Caki2 (cell line): Measurements from ENCODE around the gene PDE4DIP. TPM values are rescaled to one million over a fixed set of nuclear protein-coding genes. Genes with fewer than 3 reads are reported as not detected.
"Not testable (repeated sequence)": the region's sequence is repeated elsewhere in the genome, so short reads cannot be mapped to it uniquely, and the experiment has no call there.

Experiments used
- DNase-seq: peaks from one replicate; pipeline ENCODE4 v3.0.0-alpha.2; 2015; ENCODE audit warnings: low read depth
- in situ Hi-C: cut with HindIII; loops from 2 replicates; pipeline ENCODE4 v1.10.0; 2016; ENCODE audit warnings: low sequenced_read_pairs, low pct_unique_long_range_greater_than_20kb, mixed read lengths
- total RNA-seq: library from RNA; depleted of rRNA; stranded (reverse); fragments of >200 nt; shearing (Covaris generic); gene quantifications from 2 replicates; pipeline ENCODE4 v1.2.3, GENCODE V29; 2014; ENCODE audit warnings: low replicate concordance

Gene PDE4DIP
- total RNA-seq, 1 experiment from 2014 or later = 27.0 TPM

DNA sequence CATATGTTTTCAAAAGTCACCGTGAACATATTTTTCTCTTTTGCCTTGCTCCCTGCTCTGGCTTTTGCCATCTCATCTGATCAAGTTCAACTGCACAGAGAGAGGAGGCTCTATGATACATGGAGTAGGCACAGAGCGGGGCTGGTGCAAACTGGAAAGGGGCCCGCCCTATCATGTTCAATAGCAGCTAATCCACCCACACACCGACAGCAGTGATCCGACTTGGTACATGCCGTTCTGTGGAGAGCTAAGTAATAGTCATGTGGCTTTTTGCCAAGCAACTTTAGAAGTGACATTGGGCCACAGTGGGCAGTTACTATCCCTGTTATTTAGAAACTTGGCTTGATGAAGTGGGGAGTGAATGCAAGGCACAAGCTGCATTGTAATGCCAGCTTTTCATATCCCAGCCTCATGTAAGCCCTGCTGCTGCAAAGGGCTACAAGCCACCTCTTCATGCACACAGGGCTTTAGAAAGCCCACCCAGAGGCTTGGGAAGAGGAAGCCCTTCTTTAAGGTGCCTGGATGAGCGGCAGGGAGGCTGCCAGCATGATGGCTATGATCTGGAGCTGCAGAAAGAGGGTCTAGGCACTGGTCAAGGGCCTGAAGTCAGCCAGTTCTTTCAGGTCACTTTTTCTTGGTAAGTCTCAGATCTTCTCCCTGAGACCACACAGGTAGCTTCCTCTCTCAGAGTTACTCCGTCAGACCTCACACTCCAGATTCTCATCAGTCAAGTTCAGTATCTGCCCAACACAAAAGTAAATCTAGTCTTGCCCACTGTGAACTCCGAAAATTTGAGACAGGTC lies 57.1 kb downstream of the PDE4DIP start:
- in situ Hi-C loops, DNase-seq: not testable (repeated sequence)

DNA sequence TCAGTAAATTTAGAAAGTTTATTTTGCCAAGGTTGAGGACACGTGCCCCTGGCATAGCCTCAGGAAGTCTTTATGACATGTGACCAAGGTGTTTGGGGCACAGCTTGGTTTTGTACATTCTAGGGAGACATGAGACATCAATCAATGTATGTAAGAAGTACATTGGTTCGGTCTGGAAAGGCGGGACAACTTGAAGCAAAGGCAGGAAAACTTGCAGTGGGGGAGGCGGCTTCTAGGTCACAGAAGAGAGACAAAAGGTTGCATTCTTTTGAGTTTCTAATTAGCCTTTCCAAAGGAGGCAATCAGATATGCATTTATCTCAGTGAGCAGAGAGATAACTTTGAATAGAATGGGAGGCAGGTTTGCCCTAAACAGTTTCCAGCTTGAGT lies 57.7 kb downstream of the PDE4DIP start:
- DNase-seq, in situ Hi-C loops: not testable (repeated sequence)

DNA sequence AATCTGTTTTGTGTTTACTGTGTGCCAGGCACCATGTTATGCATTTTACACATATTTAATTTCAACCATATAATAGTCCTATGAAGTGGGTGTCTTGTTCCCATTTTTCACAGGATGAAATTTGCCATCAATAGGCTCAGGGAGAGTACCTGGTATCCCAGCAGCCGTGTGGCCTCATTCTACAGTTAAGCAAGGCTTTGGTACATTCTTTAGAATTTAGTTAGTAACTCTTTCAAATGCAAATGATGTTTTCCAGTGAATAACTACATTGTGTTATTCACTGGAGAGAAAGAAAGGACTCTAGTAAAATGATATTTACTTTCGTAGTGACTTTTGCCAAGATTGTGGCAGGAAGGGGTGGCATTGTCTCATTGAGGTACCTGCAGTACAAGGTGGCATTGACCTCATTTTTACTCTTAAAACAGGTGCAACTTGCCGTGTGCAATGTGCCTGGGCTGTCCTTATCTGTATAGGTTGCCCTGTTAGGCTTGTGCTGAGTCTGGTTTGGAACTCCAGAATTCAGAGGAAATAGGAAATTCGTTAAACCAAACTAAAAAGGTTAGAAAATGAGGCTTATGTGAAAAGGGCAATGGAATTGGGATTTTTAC lies 65.1 kb downstream of the PDE4DIP start:
- in situ Hi-C loops, DNase-seq: not testable (repeated sequence)

DNA sequence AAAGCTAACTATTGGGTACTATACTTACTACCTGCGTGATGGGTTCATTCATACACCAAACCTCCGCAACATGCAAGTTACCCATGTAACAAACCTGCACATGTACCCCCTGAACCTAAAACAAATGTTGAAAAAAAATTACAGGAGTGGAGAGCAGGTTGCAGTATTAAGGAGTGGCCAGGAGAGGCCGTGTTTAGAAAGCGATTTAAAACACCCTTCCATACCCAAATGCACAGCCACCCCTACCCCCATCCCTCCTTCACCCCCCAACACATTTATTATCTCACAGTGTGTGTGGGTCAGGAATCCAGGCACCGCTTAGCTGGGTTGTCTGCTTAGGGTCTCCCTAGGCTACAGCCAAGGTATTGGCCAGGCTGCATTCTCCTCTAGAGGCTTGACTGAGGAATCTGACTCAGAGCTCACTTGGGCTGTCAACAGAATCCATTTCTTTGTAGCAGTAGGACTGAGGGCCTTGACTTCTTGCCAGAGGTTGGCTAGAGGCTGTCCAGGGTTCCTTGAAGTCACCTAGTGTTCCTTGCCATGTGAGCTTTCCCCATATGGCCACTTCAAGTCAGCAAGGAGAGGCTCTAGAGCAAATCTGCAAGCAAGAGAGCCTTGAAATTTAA lies 67.2 kb downstream of the PDE4DIP start:
- DNase-seq, in situ Hi-C loops: not testable (repeated sequence)

DNA sequence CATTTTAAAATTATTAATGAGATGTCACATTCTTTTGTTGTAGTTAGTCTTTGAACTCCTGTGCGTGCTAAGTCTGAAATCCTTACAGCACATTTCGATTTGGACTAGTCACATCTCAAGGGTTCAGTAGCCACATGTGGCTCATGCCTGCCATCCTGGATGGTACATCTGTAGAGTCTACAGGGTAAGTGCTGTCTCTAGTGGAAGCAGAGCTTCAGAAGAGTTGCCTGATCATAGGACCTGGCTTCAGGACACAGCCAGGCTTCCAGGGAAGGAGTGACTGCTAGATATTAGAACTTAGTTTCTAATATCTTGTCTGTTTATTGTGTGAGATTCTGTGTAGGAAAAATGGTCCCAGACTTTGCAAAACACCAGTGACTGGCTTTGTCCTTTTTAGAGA lies 72.0 kb downstream of the PDE4DIP start:
- in situ Hi-C loops, DNase-seq: not testable (repeated sequence)

GRCh38 chr1:148916695-148917348 lies 72.6 kb downstream of the PDE4DIP start:
- in situ Hi-C loops, DNase-seq: not testable (repeated sequence)

DNA sequence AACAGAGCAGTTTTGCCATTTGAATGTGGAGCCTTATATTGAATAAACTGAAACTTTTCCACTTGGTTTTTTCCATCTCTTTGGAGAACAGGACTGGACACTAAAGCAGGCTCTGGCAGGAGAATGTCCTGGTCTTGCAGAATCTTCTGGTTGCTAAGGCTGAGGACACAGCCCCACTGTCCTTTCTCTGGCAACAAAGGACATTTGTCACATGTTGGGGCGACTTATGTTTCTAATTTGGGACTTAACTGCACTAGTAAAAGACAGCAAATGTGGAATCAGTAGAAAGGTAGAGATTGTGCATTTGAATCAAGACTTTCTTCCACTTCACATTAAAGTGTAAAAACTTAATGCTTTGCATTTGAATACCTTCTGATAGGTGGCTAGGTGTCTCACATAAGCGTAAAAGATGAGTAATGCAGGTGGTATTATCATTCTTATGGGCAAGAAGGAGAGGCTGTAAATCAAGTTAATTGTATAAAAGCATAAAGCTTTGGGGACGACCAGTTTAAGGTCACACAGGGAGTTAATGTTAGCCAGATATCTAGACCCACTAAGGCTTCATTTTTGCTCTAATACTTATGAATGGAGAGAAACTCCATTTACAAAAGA lies 74.7 kb downstream of the PDE4DIP start:
- DNase-seq, in situ Hi-C loops: not testable (repeated sequence)

DNA sequence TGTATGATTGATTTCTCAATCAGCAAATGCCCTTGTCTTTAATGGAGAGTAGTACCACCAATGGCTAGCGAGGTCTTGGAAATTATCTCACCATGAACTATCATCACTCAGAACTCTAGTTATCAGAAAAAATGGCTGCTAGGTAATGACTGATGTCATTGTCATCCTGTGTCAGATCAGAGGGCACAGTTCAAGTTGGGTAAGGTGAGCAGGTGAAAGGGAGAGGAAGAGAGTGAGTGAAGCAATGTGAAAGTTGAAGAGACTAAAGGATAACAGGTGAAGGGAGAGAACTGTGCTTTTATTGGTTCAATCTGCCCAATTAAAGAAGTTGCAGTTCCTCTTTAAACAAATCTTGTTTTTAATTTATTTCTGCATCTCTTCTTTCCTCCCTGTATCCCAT lies 76.8 kb downstream of the PDE4DIP start:
- DNase-seq, in situ Hi-C loops: not testable (repeated sequence)

DNA sequence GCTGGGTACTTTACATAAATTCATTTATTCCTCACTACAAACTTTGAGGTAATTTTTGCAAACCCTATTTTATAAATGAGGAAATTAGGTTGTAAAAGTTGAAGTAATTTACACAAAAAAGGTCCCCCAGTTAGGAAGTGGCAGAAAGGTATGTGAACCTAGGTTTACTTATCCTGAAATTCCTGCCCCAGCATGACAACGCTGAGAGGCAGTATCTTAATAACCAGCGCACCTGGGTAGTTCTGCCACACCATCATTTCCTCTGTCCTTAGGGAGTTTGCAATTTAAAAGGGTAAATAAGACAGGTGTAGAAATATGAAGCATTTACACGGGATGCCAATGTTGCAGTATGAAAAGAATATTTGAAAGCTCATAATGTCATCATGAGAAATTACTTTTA lies 79.6 kb downstream of the PDE4DIP start:
- DNase-seq, in situ Hi-C loops: not testable (repeated sequence)

- in situ Hi-C loops, DNase-seq: not testable (repeated sequence)
These were observed 83.4 kb downstream of the PDE4DIP start for GRCh38 chr1:148927645-148928044.

DNA sequence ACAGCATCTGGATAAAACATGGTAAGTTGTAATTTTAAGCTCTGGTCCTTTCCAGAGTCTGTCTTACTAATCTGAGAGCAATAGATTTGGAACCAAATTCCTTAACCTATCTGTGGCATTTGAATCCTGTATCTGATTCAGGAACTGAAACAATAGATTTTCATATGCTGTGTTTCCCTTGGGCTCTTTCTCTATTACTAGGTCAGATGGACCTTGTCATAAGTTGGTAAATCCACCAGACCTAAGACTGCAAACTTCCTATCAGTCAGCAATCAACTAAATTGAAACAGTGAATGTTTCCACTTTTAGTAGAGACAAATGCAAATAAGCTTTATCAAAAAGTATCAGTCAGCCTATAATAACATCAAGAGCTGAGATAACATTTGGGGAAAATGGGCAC lies 85.0 kb downstream of the PDE4DIP start:
- in situ Hi-C loops, DNase-seq: not testable (repeated sequence)

DNA sequence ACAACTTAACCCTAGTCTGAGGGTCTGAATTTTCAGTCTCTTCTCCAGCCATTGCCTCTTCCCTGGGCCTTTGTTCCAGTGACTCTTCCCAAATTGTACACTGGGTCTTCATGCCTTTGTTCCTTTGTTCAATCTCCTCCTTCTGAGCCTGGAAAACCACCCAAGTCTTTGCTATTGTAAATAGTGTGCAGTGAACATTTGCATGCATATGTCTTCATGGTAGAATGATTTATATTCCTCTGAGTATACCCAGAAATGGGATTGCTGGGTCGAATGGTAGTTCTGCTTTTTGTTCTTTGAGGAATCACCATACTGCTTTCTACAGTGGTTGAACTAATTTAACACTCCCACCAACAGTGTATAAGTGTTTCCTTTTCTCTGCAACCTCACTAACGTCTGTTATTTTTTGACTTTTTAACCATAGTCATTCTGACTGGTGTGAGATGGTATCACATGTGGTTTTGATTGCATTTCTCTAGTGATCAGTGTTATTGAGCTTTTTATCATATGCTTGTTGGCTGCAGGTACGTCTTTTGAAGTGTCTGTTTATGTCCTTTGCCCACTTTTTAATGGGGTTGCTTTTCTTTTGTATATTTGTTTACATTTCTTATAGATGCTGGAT lies 91.3 kb downstream of the PDE4DIP start:
- in situ Hi-C loops, DNase-seq: not testable (repeated sequence)

GRCh38 chr1:148942906-148943305 lies 98.7 kb downstream of the PDE4DIP start:
- DNase-seq, in situ Hi-C loops: not testable (repeated sequence)

- in situ Hi-C loops, DNase-seq: not testable (repeated sequence)
These were observed 100.9 kb downstream of the PDE4DIP start for GRCh38 chr1:148945130-148945529.

DNA sequence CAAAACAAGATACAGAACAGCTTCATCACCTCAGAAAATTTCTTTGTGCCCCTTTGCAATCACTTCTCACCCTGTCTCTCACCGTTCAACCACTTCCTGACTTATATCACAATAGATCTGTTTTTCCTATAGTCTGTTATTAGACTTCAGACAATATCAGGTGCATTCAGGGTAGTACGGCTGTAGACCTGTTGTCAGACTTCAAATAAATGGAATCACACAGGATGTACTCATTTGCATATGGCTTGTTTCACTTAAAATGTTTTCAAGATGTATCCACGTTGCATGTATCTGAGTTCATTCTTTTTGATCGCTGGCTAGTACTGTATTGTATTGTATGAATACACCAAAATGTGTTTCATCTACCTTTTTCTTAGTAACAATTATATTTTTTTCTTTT lies 104.5 kb downstream of the PDE4DIP start:
- DNase-seq, in situ Hi-C loops: not testable (repeated sequence)

DNA sequence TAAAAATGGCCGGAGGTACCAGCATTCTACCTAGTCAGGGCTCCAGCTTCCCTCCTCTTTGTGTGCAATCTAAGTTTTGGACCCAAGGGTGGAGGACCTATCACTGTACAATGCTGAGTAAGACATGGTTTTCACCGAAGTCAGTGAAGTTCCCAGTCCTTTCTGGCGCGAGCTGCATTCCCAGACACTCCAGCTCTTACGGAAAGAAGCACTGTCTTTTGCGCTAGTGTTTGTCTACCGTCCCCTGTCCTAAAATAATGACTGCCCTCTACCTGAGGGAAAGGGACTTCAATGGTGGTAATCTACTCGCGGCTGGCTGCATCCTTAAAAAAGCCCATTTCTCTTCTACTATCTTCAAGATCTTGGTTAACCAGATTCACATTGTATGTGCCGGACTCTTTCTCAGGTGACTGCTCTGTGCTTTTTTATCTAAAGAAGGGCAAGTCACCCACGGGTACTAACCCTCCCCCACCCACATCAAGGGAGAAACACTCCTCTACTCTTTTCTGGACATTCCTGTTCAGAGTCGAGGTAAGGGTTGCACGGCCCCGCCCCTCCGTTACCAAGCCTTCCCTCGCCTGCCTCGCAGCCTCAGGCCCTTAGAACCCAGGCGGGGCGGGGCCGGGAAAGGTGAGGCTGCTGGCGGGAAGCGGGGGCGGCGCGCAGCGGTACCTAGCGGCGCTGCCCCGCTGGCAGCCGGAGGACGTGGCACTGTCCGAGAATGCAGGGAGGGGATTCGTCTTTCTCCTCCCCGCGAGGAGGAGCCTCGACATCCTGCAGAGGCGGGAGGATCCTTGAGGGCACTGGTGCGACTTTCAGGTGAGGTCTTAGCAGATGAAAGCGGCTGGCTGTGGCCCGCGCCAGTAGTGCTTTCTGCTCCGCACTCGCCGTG lies 107.4 kb downstream of the PDE4DIP start:
- peak; percentile 93 for DNase-seq
- in situ Hi-C loops = not testable (repeated sequence)
